Measurements from ENCODE around the gene CHKA.

GRCh38 chr11:68160100-68160695 lies 39.0 kb upstream of the CHKA start:
- TF ChIP-seq POLR2AphosphoS5 (IDR thresholded peaks at IDR 0.05; ENCODE audit: borderline replicate concordance, low read depth, low read length) = no peak
- TF ChIP-seq EZH2 (IDR thresholded peaks at IDR 0.05) = no peak

Data from SK-N-MC (cell line).